ELR (cell line): ENCODE results near the gene PIK3CB.

ENCODE experiments used
- DNase-seq: peaks from one replicate; pipeline ENCODE4 v3.0.0-alpha.2; 2015; ENCODE audit warnings: low read depth

PIK3CB gene

DNA sequence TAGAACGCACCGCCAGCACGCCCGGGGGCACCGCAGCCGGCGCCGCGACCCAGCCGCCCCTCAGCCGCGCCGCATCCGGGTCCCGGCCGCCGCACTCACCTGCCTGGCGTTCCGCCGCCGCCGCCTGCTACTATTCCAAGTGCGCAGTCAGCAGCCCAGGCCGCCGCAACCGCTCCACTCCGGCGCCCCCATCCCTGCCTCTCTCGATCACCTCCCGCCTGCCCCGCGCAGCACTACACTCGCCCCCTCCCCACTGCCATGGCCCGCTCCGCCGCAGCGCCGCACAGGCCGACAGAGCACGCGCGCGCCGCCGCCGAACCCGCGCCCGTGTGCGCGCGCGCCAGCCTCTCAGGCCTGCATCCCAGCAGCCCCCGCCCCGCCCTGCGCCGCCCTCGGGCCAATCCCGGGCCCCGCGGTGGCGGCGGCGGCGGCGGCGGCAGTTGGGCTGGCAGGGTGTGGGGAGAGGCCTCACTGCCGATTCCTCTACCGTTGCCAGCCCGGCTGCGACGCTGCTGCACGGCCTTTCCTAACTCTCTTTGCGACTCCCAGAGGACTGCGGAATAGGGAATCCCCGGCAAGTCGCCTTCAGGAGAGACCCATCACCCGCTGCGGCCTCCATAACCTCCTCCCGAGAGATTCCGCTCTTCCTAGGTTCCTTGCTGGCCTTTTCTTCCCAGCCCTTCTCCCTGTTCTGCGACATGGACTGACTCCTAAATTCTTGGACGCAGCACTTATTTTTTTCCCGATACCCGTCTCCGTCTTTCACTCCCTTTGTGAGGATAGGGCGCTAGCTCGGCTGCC lies at the start of gene PIK3CB:
PIK3CB (minus strand) TSS at position 333 of the 801 bp plus-strand sequence. CDS start 75,585 bp downstream, outside the sequence.
- peak; percentile 86 for DNase-seq

DNA sequence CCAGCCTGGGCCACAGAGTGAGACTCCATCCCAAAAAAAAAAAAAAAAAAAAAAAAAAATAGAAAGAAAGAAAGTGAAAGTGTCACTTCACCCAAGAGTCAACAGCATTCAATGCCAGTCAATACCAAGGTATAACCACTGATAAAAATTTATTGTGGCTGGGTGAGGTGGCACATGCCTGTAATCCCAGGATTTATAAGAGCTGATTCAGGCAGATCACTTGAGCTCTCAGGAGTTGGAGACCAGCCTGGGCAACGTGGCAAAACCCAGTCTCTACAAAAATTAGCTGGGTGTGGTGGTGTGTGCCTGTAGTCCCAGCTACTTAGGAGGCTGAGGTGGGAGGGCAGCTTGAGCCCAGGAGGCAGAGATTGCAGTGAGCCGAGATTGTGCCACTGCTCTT lies 46.5 kb upstream of the PIK3CB start:
- no peak for DNase-seq

DNA sequence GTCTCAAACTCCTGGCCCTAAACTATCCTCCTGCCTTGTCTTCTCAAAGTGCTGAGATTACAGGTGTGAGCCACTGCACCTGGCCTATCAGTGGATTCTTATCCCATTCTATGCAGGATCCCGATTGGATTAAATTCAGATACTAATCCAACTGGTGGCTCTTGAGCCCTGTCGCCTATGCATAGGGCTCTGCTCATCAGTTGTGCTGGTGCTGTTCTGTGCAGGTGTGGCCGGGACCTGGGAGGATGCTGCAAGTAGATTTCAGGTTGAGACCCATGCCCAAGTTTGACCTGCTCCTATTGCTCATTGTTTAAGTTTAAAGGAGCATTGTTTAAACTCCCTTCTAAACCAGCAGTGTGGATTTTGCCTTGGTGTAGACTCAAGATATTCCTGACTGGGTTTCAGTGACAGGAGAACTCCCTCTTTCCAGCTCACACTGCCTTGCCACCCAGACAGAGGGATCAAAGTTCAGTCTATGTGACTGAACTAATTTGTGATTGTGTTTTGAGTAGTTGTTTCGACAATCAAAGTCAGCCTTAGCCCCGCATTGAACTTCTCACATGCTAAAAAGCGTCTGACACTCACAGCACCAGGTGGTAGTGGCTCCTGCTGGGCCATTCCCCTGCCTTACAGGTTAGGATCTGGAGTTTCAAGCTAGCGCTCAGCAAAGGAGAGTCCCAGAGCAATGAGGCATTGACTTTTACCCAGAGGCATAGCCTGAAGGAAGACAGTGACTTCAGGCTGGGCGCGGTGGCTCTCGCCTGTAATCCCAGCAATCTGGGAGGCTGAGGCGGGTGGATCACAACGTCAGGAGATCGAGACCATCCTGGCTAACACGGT lies 45.0 kb upstream of the PIK3CB start:
- DNase-seq, result no peak

DNA sequence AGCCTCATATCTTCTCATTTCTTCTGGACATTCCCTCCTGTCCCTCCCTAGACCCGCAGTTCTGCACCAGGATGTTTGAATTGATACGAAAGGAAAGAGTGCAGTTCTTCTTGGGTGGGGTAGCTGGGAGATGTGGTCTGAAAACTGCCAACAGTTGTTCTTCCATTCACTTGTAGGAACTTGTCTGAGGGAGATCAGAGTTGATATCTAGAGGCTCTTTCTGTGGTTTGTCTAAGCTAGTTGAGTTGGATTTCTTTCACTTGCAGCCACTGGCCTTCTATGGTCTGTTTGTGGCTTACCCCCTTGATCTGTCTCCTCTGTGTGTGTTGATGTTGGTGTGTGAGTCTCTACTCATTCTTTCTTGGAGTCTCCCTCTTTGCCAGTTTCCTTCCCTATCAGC lies 42.5 kb upstream of the PIK3CB start:
- DNase-seq, result no peak

DNA sequence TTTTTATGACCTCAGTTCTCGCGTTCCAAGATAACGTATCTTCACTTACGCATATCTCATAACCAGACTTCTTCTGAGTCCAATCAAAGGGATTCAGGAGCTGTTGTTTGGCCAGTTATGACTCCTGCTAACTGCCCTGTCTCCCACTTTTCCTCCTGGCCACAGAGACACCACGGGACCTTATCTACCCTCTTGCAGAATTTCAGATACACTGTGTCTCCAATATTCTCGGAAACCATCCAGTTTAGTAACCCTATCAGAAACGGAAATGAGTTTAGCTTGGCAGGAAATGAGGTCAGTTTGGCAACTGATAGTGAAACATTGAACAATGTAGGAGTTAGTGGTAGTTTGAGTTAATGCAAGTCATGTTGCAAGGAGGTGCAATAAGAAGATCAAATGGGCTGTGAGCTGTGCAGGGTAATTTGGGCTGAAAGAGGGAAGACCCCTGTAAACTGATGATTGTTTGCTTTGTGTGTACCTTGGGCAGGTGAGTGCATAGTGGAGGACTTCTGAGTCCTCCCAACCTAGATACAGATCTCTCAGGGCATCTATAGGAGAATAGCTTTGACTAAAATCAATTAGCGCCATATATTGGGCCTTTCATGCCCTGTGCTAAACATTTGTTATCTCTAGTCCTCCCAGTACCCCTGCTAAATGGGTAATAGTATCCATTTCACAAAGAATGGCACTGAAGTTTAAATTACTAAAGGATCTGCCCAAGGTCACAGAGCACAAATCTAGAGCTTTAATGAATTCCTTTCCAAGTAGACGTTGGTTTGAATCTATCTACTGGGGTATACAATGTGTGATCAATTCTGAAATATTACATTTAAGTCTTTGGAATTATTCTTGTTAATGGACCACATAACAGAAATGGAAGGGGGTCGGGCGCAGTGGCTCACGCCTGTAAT lies 41.3 kb upstream of the PIK3CB start:
- DNase-seq, result no peak

DNA sequence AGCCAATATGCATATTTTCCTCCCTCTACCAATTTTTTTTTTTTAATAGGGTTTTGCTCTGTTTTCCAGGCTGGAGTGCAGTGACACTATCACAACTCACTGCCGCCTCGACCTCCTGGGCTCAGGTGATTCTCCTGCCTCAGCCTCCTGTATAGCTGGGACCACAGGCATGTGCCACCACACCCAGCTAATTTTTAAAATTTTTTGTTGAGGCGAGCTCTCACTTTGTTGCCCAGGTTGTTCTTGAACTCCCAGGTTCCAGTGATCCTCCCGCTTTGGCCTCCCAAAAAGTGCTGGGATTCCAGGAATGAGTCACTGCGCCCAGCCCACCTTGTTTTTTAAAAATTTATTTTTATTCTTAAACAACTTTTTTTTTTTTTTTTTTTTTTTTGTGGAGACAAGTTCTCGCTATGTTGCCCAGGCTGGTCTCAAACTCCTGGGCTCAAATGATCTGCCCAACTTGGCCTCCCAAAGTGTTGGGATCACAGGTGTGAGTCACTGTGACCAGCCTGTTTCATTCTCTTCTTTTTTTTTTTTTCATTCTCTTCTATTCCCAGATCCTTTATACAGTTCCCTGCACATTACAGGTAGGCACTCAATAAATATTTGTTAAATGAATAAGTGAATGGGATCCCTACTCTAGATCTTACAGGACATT lies 40.5 kb upstream of the PIK3CB start:
- no peak for DNase-seq

DNA sequence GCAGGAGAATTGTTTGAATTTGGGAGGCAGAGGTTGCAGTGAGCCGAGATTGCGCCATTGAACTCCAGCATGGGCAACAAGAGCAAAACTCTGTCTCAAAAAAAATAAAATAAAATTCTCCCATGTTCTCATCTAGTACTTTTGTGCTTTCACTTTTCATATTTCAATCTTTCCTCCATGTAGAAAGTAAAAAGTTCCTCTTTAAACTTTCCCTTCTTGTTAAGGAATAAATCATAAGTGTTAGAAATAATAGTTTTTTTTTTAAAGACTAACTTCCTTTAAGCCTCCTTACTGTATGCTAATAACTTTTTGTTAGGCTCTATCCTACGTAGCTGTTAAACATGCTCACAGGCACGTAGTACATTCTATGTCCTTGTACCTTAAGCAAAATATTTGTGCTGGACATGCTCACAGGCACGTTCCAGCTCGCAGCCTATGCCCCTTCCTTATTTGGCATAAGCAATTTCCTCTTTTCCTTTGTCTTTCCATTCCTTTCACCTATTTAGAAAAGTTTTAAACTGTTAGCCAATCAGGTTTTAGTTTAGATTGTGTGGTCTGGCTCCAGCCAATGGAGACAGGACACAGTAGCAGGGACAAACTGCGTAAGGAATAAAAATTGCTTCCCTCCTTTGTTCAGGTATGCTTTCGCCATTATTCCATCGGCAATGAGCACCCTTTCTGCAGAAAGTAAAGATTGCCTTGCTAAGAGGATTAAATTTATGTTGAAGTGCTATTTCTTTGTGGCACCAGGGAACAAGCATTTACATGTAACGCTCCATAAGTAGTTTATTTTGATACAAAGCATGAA lies 38.9 kb upstream of the PIK3CB start:
- DNase-seq, result no peak

DNA sequence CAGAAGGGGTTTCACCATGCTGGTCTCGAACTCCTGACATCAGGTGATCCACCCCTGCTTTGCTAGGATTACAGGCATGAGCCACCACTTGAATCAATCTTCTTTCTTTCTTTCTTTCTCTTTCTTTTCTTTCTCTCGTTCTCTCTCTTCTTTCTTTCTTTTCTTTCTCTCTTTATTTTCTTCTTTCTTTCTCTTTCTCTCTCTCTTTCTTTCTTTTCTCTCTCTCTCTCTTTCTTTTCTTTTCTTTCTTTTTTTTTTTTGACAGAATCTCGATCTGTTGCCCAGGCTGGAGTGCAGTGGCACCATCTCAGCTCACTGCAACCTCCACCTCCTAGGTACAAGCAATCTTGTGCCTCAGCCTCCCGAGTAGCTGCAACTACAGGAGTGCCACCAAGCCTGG lies 37.9 kb upstream of the PIK3CB start:
- no peak for DNase-seq

DNA sequence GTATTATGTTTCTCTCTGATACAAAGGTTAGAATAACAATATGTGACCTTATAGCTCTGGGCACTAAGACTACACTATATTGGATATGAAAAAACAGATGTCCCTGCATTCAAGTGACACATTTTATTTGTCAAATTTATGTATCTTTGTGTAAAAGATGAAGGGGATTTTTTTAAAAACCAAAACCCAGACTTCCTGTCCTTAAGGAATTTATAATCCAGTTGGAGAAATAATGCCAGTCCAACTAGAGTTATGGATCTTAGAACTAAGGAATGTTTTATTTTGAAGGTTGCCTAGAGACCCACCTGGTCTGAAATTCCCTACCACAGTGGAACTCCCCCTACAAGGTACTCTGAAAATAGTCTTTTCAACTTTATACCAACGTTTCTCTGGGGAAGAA lies 33.3 kb upstream of the PIK3CB start:
- DNase-seq, result no peak

DNA sequence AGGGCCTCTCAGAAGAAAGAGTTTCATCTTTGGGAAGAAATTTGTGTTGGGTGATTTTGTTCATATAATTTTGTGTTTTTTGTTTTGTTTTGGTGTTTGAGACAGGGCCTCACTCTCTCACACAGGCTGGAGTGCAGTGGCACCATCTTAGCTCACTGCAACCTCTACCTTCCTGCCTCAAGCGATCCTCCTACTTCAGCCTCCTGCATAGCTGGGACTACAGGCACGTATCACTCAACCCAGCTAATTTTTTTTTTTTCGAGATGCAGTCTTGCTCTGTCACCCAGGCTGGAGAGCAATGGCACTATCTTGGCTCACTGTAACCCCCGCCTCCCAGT lies 29.0 kb upstream of the PIK3CB start:
- DNase-seq, result no peak

DNA sequence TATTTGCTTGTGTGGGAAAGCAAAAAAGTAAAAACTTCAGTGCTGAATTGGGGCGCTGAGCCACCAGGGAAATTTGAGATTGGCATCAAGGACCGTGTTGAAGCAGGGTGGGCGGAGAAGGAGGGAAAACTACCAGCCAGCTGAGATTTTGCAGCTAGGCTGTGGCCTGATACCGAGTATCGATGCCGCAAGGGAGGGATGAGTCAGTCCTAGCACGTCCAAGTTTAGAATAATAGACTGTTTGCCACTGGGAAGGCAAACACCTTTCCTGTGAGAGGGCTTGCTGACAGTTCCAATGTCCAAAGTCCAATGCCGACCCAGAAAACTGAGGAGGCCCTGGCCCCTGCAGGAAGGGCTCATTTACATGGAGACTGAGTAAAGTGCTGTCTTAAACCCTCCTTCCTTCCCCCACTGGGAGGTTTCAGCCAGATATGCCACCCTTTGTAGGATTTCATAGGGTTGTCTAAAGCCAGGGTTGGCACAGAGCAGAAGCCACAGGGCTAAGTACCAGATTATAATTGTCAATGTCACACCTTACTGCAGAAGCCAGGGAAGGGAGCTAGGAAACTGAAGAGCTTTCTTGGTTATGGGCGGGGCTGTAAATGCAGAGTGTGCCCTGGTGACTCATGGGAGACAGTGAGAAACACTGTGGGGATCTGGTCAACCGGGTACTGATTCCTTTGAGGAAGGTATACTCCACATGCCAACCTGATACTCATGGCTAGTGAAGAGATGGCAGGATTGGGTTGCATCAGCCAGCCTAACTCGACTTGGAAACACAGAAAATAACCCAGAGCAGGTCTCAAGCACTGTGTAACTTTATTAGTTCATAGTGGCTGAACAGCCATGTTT lies 28.4 kb upstream of the PIK3CB start:
- DNase-seq, result peak; percentile 84

DNA sequence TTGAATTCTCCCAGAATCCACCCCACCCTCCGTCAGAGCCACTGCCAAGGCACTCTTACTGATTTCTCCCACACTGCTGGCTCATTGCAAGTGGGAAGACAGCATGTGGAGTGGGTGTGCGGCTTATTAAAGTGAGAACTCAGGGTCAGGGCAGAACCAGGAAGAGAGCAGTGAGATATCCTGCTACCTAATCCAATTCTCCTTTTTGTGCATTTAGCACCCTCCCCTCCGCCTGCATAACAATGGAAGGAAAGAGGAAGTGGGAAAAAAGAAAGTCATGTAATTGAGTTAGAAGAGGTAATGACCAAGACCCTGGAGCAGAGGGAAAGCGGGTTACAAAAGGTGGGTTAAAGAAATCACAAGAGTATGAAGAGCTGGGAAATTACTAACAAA lies 27.8 kb upstream of the PIK3CB start:
- no peak for DNase-seq

DNA sequence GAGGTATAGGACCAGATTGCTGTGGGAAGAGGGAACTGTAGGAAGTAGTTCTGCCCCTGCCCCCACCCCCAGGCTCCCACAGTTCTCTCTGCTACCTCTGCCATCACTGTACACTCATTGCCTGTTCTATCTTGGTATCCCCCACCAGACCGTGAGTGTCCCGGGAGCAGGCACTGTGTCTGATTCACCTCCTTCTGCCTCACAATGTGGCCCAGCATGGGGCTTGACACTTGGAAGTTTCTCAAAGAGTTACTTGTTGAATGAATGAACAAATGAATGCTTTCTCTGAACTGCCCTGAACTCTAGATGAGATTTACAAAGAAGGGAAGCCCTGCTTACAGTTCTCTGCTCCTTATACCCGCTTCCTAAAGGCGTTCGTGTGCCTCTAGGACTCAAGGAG lies 27.1 kb upstream of the PIK3CB start:
- peak; percentile 85 for DNase-seq

DNA sequence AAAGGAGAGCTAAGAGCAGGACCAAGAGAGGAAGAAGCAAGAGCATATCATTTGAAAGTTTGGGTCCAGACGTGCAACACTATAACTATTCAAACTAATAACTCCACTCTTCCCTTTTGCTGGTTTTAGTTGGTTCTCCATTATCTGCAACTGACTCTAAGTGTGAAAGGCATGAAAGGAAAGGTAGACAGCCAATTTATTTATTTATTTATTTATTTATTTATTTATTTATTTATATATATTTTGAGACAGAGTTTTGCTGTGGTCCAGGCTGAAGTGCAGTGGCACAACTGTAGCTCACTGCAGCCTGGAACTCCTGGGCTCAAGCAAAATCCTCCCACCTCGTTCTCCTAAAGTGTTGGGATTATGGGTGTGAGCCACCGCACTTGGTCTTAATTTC lies 22.1 kb upstream of the PIK3CB start:
- DNase-seq, result no peak

DNA sequence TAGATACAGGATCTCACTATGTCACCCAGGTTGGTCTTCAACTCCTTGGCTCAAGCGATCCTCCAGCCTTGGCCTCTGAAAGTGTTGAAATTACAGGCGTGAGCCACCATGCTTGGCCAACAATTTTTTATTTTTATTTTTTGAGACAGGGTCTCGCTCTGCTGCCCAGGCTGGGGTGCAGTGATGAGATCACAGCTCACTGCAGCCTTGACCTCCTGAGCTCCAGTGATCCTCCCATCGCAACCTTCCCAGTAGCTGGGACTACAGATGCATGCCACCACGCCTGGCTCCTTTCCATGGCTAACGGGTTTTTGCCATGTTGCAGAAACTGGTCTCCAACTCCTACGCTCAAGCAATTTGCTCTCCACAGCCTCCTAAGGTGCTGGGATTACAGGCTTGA lies 20.2 kb upstream of the PIK3CB start:
- DNase-seq, result no peak

DNA sequence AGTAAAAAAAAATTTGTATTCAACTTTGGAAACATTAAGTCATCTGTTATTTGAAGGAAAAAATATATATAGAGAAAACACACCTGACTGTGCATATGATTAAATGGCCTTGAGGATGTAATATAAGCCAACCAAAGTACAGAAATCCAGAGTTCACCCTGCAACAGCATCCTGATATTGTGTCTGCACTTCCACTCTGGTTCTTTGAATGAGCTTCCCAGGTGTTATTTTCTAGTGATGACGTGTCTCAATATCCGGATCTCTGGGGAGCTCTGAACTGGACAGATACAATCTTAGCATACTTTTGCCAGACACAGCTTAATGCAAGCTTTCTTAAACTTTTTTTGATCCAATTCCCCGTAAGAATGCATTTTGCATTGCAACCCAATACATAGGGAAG lies 19.5 kb upstream of the PIK3CB start:
- DNase-seq, result peak; percentile 18

DNA sequence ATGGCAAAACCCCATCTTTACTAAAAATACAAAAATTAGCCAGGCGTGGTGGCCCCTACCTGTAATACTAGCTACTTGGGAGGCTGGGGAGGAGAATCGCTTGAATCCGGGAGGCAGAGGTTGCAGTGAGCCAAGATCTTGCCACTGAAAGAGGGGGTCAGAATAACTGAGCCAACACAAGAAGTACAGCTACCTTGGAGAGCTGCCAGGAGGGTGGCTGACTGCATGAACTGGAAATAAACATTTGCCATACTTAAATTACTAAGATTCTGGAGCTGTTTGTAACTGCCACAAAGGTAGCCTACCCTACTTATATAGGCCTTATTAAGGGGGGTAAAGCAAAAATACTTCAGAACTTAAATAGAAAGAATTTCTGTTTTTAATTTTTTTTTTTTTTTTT lies 15.4 kb upstream of the PIK3CB start:
- peak; percentile 38 for DNase-seq

DNA sequence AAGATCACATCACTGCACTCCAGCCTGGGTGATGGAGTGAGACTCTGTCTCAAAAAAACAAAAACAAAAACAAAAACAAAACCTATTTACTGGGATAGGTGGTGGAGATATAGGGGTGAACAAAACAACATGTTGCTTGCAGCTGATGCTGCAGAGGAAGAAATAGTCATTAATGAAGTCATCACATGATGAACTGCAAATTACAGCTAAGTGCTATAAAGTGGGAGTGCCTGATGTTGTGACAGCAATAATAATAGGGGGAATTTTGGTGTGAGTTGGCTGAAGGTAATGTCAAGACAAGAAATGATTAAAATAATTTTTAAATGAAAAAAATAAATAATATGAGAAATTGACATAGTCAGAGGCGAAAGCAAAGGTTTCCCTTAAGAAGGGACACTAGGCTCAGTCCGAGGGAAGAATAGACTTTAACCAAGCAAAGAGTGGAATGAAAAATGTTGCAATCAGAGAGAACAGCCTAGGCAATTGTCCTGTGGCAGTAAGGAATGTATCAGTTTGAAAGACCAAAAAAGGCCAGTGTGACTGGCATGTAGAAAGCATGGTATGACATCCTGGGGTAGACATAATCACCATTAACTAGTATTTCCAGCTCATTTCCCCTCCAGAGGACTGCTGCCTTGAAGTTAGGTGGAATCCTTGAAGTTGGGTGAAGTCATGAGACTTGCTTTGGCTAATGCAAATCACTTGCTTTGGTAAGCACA lies 14.7 kb upstream of the PIK3CB start:
- no peak for DNase-seq

DNA sequence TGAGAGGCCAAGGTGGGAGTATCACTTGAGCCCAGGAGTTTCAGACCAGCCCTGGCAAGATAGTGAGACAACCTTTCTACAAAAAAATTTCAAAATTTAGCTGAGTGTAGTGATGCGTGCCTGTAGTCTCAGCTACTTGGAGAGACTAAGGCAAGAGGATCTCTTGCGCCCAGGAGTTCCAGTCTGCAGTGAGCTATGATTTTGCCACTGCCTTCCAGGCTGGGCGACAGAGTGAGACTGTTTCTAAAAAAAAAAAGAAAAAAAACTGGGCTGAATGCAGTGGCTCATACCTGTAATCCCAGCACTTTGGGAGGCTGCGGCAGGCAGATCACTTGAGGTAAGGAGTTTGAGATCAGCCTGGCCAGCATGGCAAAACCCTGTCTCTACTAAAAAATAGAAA lies 14.0 kb upstream of the PIK3CB start:
- no peak for DNase-seq
